CD14-positive monocyte (primary cell): ENCODE measurements around the gene PMM2. TPM values are rescaled to one million over a fixed set of nuclear protein-coding genes. Genes with fewer than 3 reads are reported as not detected.

ENCODE experiments used
- DNase-seq, 3 donors: peaks; one replicate each; pipeline ENCODE4 v3.0.0-alpha.2; 2011 to 2022
- H2AFZ ChIP-seq: 2 replicates; pipeline ENCODE4 v1.6.0; 2012; ENCODE audit warnings: mild to moderate bottlenecking, low read depth, low read length, inconsistent platforms; ENCODE audit not compliant: insufficient read depth, poor library complexity, severe bottlenecking
- H3K27ac ChIP-seq, 2 donors: 1 replicate in 1 of 2; 2 replicates in 1 of 2; pipeline ENCODE4 v1.5.1; 2012 to 2013; ENCODE audit warnings: low read length in 2 of 2, control low read depth in 1 of 2, inconsistent platforms in 1 of 2, low read depth in 1 of 2, mild to moderate bottlenecking in 1 of 2
- H3K27me3 ChIP-seq, 2 donors: one replicate each; pipeline versions ENCODE4 v1.6.0 to v1.6.1; 2011 to 2013; ENCODE audit warnings: low read length in 2 of 2; ENCODE audit not compliant: control insufficient read depth in 2 of 2, insufficient read depth in 2 of 2
- H3K36me3 ChIP-seq, 2 donors: replicated peaks in 1 of 2; 1 replicate in 1 of 2; 2 replicates in 1 of 2; pipeline versions ENCODE4 v1.5.1 to v1.6.1; 2012 to 2013; ENCODE audit warnings: low read length in 2 of 2, control low read depth in 1 of 2, inconsistent platforms in 1 of 2, mild to moderate bottlenecking in 1 of 2; ENCODE audit not compliant: insufficient read depth in 2 of 2, control insufficient read depth in 1 of 2
- H3K4me1 ChIP-seq, 2 donors: 1 replicate in 1 of 2; 2 replicates in 1 of 2; pipeline versions ENCODE4 v1.5.1 to v1.6.1; 2012 to 2013; ENCODE audit warnings: low read length in 2 of 2, control low read depth in 1 of 2, inconsistent platforms in 1 of 2, mild to moderate bottlenecking in 1 of 2, moderate library complexity in 1 of 2; ENCODE audit not compliant: insufficient read depth in 2 of 2, control insufficient read depth in 1 of 2
- H3K4me2 ChIP-seq: replicated peaks from 2 replicates; pipeline ENCODE3; 2012; ENCODE audit warnings: low read length, moderate library complexity, mild to moderate bottlenecking; ENCODE audit not compliant: poor library complexity, severe bottlenecking; ENCODE audit errors: extremely low read depth
- H3K4me3 ChIP-seq, 3 experiments: fragments of 200-600 bp in 1 of 3; sonication (generic) in 1 of 3; replicated peaks in 1 of 3; 1 replicate in 2 of 3; 2 replicates in 1 of 3; pipeline ENCODE4 v1.5.1; 2011 to 2013; ENCODE audit warnings: low read length in 3 of 3, mild to moderate bottlenecking in 3 of 3, control low read depth in 2 of 3, low read depth in 2 of 3, inconsistent platforms in 1 of 3, moderate library complexity in 1 of 3
- H3K79me2 ChIP-seq: 2 replicates; pipeline ENCODE4 v1.6.0; 2012; ENCODE audit warnings: mild to moderate bottlenecking, control low read depth, inconsistent platforms, low read length, moderate library complexity; ENCODE audit not compliant: insufficient read depth
- H3K9ac ChIP-seq: 2 replicates; pipeline ENCODE4 v1.6.0; 2017; ENCODE audit warnings: low read length, mild to moderate bottlenecking; ENCODE audit not compliant: insufficient read depth, poor library complexity, severe bottlenecking
- H3K9me3 ChIP-seq, 2 donors: replicated peaks in 1 of 2; 1 replicate in 1 of 2; 2 replicates in 1 of 2; pipeline versions ENCODE4 v1.5.1 to v1.6.1; 2012 to 2013; ENCODE audit warnings: low read length in 2 of 2, control low read depth in 1 of 2; ENCODE audit not compliant: control insufficient read depth in 1 of 2, insufficient read depth in 1 of 2
- H4K20me1 ChIP-seq: 2 replicates; pipeline ENCODE4 v1.6.0; 2012; ENCODE audit warnings: mild to moderate bottlenecking, low read length, control low read depth, moderate library complexity; ENCODE audit not compliant: insufficient read depth
- H3K27ac Mint-ChIP-seq, 7 donors: one replicate each; pipeline ENCODE4 v1.8.0; 2020; ENCODE audit warnings: mild to moderate bottlenecking in 7 of 7, mixed read lengths in 7 of 7, moderate library complexity in 6 of 7, inconsistent platforms in 2 of 7
- H3K27me3 Mint-ChIP-seq, 3 donors: one replicate each; pipeline ENCODE4 v1.8.0; 2021 to 2022; ENCODE audit warnings: low read depth in 3 of 3, mild to moderate bottlenecking in 3 of 3, mixed read lengths in 3 of 3, moderate library complexity in 3 of 3, inconsistent platforms in 1 of 3
- H3K36me3 Mint-ChIP-seq, 2 donors: one replicate each; pipeline ENCODE4 v1.8.0; 2020; ENCODE audit warnings: mixed read lengths in 2 of 2, inconsistent platforms in 1 of 2, mild to moderate bottlenecking in 1 of 2
- H3K4me1 Mint-ChIP-seq: one replicate; pipeline ENCODE4 v1.8.0; 2020; ENCODE audit warnings: mild to moderate bottlenecking, mixed read lengths
- H3K4me3 Mint-ChIP-seq, 2 donors: one replicate each; pipeline ENCODE4 v1.8.0; 2020; ENCODE audit warnings: mild to moderate bottlenecking in 2 of 2, mixed read lengths in 2 of 2, moderate library complexity in 1 of 2
- H3K9me3 Mint-ChIP-seq, 7 donors: one replicate each; pipeline ENCODE4 v1.8.0; 2020 to 2022; ENCODE audit warnings: mixed read lengths in 7 of 7, mild to moderate bottlenecking in 6 of 7, moderate library complexity in 6 of 7, inconsistent platforms in 2 of 7
- WGBS: methylation state at CpG from one replicate; pipeline ENCODE4 v1.1.5; 2013; ENCODE audit warnings: missing lambda C conversion rate; ENCODE audit not compliant: insufficient coverage; 5-methylcytosine and 5-hydroxymethylcytosine counted together
- intact Hi-C, 2 donors: fragments of 100-400 bp; cut with micrococcal nuclease; formaldehyde crosslinking; loops; one replicate each; pipeline versions ENCODE4 v1.15.0 to v1.15.1; 2023
- polyA plus RNA-seq, 3 donors: library from polyadenylated mRNA; depleted of rRNA in 1 of 3; unstranded in 2 of 3; stranded (reverse) in 1 of 3; fragments of 300-500 nt in 2 of 3; fragments of >200 nt in 1 of 3; fragmentation: Illumina TruSeq in 2 of 3; gene quantifications; 1 replicate in 2 of 3; 2 replicates in 1 of 3; pipeline ENCODE4 v1.2.3, GENCODE V29; 2012 to 2021
- TF ChIP-seq, protein P1 (sequence below): fragments of 200-600 bp; IDR thresholded peaks from one replicate; pipeline ENCODE4 v1.8.0; 2022; ENCODE audit warnings: antibody characterized with exemption, mild to moderate bottlenecking

PMM2 gene
- polyA plus RNA-seq, 3 donors = 15.2 to 22.9 (median 17.8) TPM

DNA sequence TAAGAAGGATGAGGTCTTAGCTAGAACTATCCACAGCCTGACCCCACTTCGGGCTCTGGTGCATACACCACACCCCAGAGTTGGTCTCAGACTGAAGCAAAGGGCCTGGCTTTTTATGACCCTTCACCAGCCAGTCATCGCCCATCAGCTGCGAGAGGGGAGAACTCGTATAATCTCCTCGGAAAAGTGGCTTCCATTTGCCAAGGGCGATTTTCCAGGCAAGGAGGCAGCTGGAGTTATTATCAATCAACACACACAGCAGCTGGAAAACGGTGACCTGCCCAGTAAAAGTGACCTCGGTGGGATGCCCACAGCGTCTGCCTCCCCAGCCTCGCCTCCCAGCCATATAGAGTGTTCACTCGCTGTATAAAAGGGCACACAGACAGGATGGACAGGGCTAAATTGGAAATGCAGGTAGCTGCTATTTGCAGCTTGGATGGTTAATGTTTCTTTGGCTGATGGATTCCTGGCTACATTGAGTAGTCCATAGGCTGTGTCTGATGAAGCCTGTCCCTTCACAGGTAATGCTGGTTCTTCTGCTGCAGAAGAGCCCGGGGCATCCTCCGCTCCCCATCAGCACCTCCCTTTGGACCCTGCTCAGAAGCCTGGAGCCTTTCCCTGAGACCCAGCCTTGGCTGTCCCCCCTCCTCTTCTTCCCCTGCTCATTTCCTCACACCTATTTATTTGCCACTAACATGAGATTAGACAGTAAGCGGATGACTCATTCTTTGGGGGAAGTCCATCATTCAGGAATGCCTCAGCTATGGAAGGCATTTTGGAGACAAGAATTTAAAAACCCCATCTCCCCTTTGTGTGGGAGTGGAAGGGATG is 45.9 kb upstream of the PMM2 start:
- peaks cover 13 to 34% of the 10 kb centered on the region in 2 donors for H3K36me3 ChIP-seq
- Mint-ChIP-seq H3K9me3 (peaks cover 3 to 17% (median 8%) of the 10 kb centered on the region in 7 donors), H3K27ac (peak overlapping the region in 1 of 7 donors; percentile 33), H3K27me3 (peaks cover 0 to 1% (median 1%) of the 10 kb centered on the region in 3 donors), H3K36me3 (peaks cover 45 to 48% of the 10 kb centered on the region in 2 donors), H3K4me1 (peaks cover 6% of the 10 kb centered on the region), H3K4me3 (no peak overlapping the region)
- H2AFZ ChIP-seq = no peak overlapping the region
- no peak overlapping the region for H3K4me2 ChIP-seq
- H3K79me2 ChIP-seq = no peaks in the 10 kb centered on the region
- peaks cover 0 to 8% of the 10 kb centered on the region in 2 donors for H3K4me1 ChIP-seq
- no peaks in the 10 kb centered on the region for H3K27me3 ChIP-seq
- intact Hi-C loops = no loop called here
- DNase-seq = peak in 1 of 3 donors; percentile 23
- H4K20me1 ChIP-seq = no peaks in the 10 kb centered on the region
- H3K9me3 ChIP-seq = no peaks in the 10 kb centered on the region
- TF ChIP-seq, protein P1, sequence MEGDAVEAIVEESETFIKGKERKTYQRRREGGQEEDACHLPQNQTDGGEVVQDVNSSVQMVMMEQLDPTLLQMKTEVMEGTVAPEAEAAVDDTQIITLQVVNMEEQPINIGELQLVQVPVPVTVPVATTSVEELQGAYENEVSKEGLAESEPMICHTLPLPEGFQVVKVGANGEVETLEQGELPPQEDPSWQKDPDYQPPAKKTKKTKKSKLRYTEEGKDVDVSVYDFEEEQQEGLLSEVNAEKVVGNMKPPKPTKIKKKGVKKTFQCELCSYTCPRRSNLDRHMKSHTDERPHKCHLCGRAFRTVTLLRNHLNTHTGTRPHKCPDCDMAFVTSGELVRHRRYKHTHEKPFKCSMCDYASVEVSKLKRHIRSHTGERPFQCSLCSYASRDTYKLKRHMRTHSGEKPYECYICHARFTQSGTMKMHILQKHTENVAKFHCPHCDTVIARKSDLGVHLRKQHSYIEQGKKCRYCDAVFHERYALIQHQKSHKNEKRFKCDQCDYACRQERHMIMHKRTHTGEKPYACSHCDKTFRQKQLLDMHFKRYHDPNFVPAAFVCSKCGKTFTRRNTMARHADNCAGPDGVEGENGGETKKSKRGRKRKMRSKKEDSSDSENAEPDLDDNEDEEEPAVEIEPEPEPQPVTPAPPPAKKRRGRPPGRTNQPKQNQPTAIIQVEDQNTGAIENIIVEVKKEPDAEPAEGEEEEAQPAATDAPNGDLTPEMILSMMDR = no peak
- 87% methylated on average over 11 of the region's 14 CpGs for WGBS
- H3K27ac ChIP-seq = no peak overlapping the region
- no peak overlapping the region for H3K4me3 ChIP-seq
- H3K9ac ChIP-seq = no peak overlapping the region

DNA sequence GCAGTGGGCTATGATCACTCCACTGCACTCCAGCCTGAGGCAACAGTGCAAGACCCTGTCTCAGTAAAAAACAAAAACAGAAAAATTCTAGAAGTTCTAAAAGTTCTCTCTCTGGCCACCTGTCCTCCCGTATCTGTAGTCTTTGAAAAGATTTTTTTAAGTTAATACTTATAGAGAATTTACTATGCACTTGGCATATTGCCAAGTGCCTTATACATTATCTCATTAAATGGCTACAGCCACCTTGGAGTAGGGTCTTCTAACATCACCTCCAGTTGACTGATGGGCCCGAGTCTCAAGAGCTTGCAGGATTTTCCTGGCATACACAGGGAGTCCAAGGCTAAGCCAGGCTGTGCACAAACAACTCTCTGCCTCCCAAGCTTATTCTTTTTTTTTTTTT is 44.9 kb upstream of the PMM2 start:
- Mint-ChIP-seq H3K4me1 (peaks cover 6% of the 10 kb centered on the region), H3K9me3 (peaks cover 3 to 17% (median 8%) of the 10 kb centered on the region in 7 donors), H3K4me3 (no peak overlapping the region), H3K27ac (no peak overlapping the region), H3K27me3 (peaks cover 0 to 1% (median 1%) of the 10 kb centered on the region in 3 donors), H3K36me3 (peaks cover 46 to 50% of the 10 kb centered on the region in 2 donors)
- no peak overlapping the region for H3K27ac ChIP-seq
- H3K4me3 ChIP-seq = no peak overlapping the region
- DNase-seq = no peak
- intact Hi-C loops = no loop called here
- WGBS = no CpG with 5 or more reads among the region's 2 CpGs
- H3K27me3 ChIP-seq = no peaks in the 10 kb centered on the region
- H3K9me3 ChIP-seq = no peaks in the 10 kb centered on the region
- H3K36me3 ChIP-seq = peaks cover 14 to 34% of the 10 kb centered on the region in 2 donors
- no peaks in the 10 kb centered on the region for H3K79me2 ChIP-seq
- no peak overlapping the region for H3K9ac ChIP-seq
- no peak overlapping the region for H2AFZ ChIP-seq
- no peaks in the 10 kb centered on the region for H4K20me1 ChIP-seq
- no peak overlapping the region for H3K4me2 ChIP-seq
- H3K4me1 ChIP-seq = peaks cover 0 to 8% of the 10 kb centered on the region in 2 donors
- TF ChIP-seq, protein P1 = no peak
